G401.6 (cell line): ENCODE data around the gene MICAL3.

Experiments
- FAIRE-seq: peaks from 2 replicates; lab custom pipeline; 2012; peaks lifted over from hg19 to GRCh38; lab: Jason Lieb, UNC

MICAL3 gene

GRCh38 chr22:17911312-17911705 lies 113.1 kb downstream of the MICAL3 start:
- no peak for FAIRE-seq

GRCh38 chr22:17910561-17911311 lies 113.6 kb downstream of the MICAL3 start:
- no peak for FAIRE-seq

GRCh38 chr22:17907748-17908051 lies 116.7 kb downstream of the MICAL3 start:
- no peak for FAIRE-seq

GRCh38 chr22:17906978-17907747 lies 117.2 kb downstream of the MICAL3 start:
- FAIRE-seq = no peak

GRCh38 chr22:17905445-17905844 lies 118.9 kb downstream of the MICAL3 start:
- FAIRE-seq = no peak

- no peak for FAIRE-seq
Observed at GRCh38 chr22:17903564-17904295, 120.6 kb downstream of the MICAL3 start.

GRCh38 chr22:17902960-17903359 lies 121.4 kb downstream of the MICAL3 start:
- no peak for FAIRE-seq

GRCh38 chr22:17898375-17898774 lies 126.0 kb downstream of the MICAL3 start:
- FAIRE-seq = no peak

GRCh38 chr22:17897858-17898257 lies 126.5 kb downstream of the MICAL3 start:
- FAIRE-seq = no peak

GRCh38 chr22:17897426-17897825 lies 126.9 kb downstream of the MICAL3 start:
- no peak for FAIRE-seq

GRCh38 chr22:17896586-17896985 lies 127.8 kb downstream of the MICAL3 start:
- no peak for FAIRE-seq

- no peak for FAIRE-seq
Observed at GRCh38 chr22:17893900-17894535, 130.3 kb downstream of the MICAL3 start.

- no peak for FAIRE-seq
Observed at GRCh38 chr22:17892376-17892775, 132.0 kb downstream of the MICAL3 start.

GRCh38 chr22:17891481-17892167 lies 132.7 kb downstream of the MICAL3 start:
- FAIRE-seq = no peak

- no peak for FAIRE-seq
Observed at GRCh38 chr22:17890892-17891291, 133.5 kb downstream of the MICAL3 start.

GRCh38 chr22:17890245-17890671 lies 134.1 kb downstream of the MICAL3 start:
- FAIRE-seq = no peak

- FAIRE-seq = no peak
Observed at GRCh38 chr22:17888855-17889254, 135.5 kb downstream of the MICAL3 start.

- no peak for FAIRE-seq
Observed at GRCh38 chr22:17888439-17888838, 135.9 kb downstream of the MICAL3 start.

- FAIRE-seq = no peak
Observed at GRCh38 chr22:17884893-17885292, 139.5 kb downstream of the MICAL3 start.

GRCh38 chr22:17884084-17884483 lies 140.3 kb downstream of the MICAL3 start:
- FAIRE-seq = no peak

GRCh38 chr22:17883356-17883755 lies 141.0 kb downstream of the MICAL3 start:
- FAIRE-seq = no peak

- FAIRE-seq = no peak
Observed at GRCh38 chr22:17882727-17883126, 141.6 kb downstream of the MICAL3 start.
